ENCODE measurements around the gene CKAP2. TPM values are rescaled to one million over a fixed set of nuclear protein-coding genes. Genes with fewer than 3 reads are reported as not detected.
"Not testable (repeated sequence)": the region's sequence is repeated elsewhere in the genome, so short reads cannot be mapped to it uniquely, and the experiment has no call there.

The CKAP2 gene
- total and polyA plus RNA-seq, 2 of the 8 experiments (the other 6 are each of a cell fraction or from before 2014, with no cell fraction given), result 8.3 to 70.7 TPM

GRCh38 chr13:52511598-52511997, 56.3 kb downstream of the CKAP2 start:
- H4K5ac ChIP-seq (ENCODE audit: insufficient read length, low read depth, low read length); H2BK5ac ChIP-seq (ENCODE audit: low read depth, low read length); H3K4me2 ChIP-seq (ENCODE audit: insufficient read depth in 1 of 2, low read depth in 2 of 2, low read length in 2 of 2); H4K8ac ChIP-seq (ENCODE audit: extremely low read depth, insufficient read depth, low read length); H3K4ac ChIP-seq (replicated peaks; ENCODE audit: insufficient read length, low read depth, low read length); H3K79me2 ChIP-seq (ENCODE audit: control insufficient read depth in 1 of 2, insufficient read depth in 2 of 2, low read length in 2 of 2); H2BK120ac ChIP-seq (replicated peaks; ENCODE audit: low read depth, low read length); H2BK20ac ChIP-seq (ENCODE audit: low read length); H3K27me3 ChIP-seq (replicated peaks in 1 of 4; ENCODE audit: control insufficient read depth in 3 of 4, extremely low read depth in 1 of 4, insufficient read depth in 3 of 4, low read length in 3 of 4); POLR2A ChIA-PET (ENCODE audit: partially characterized antibody); H4K91ac ChIP-seq (replicated peaks; ENCODE audit: insufficient read length, low read length); H3K23ac ChIP-seq (ENCODE audit: insufficient read length); H3K9ac ChIP-seq (replicated peaks in 1 of 4; ENCODE audit: extremely low read depth in 1 of 4, low read depth in 3 of 4, low read length in 3 of 4); H3K79me1 ChIP-seq (ENCODE audit: low read depth, low read length); H3K56ac ChIP-seq (replicated peaks; ENCODE audit: insufficient read length, low read depth, low read length); H3K18ac ChIP-seq (ENCODE audit: extremely low read depth, low read length); H2BK12ac ChIP-seq (ENCODE audit: low read depth, low read length); H3K36me3 ChIP-seq (ENCODE audit: control insufficient read depth in 2 of 4, insufficient read depth in 4 of 4, low read length in 3 of 4); H3K27ac ChIP-seq (ENCODE audit: low read depth, low read length); H2BK15ac ChIP-seq (ENCODE audit: low read length); H3K14ac ChIP-seq (ENCODE audit: insufficient read length); H2AFZ ChIP-seq (ENCODE audit: low read length); H3K9me3 ChIP-seq (ENCODE audit: insufficient read depth in 2 of 2, low read depth in 1 of 2, low read length in 1 of 2); DNase-seq (ENCODE audit: low read depth in 1 of 2, low spot score in 2 of 2); H3K4me1 ChIP-seq (replicated peaks in 1 of 4; ENCODE audit: control insufficient read depth in 3 of 4, insufficient read depth in 4 of 4, low read length in 3 of 4); H4K20me1 ChIP-seq (replicated peaks in 1 of 2; ENCODE audit: control insufficient read depth in 1 of 2, insufficient read depth in 2 of 2, low read length in 2 of 2); FAIRE-seq; H2AK5ac ChIP-seq (ENCODE audit: low read depth, low read length); CTCF ChIA-PET (ENCODE audit: partially characterized antibody); H3K23me2 ChIP-seq (ENCODE audit: low read depth, low read length); H3K4me3 ChIP-seq (ENCODE audit: extremely low read depth in 1 of 4, insufficient read depth in 2 of 4, low read depth in 3 of 4, low read length in 4 of 4): not testable (repeated sequence)
- WGBS, 2 experiments (ENCODE audit: extremely low coverage in 1 of 2, insufficient coverage in 1 of 2, insufficient read length in 1 of 2, insufficient replicate concordance in 2 of 2, low coverage in 1 of 2, low lambda C conversion rate in 2 of 2, missing lambda C conversion rate in 1 of 2), result 95% methylated on average over 4 of the region's 4 CpGs; no CpG with 5 or more reads in 1 of the 2 experiments

- POLR2A ChIA-PET (ENCODE audit: partially characterized antibody); H4K20me1 ChIP-seq (replicated peaks in 1 of 2; ENCODE audit: control insufficient read depth in 1 of 2, insufficient read depth in 2 of 2, low read length in 2 of 2); FAIRE-seq; H2BK120ac ChIP-seq (replicated peaks; ENCODE audit: low read depth, low read length); H2BK20ac ChIP-seq (ENCODE audit: low read length); H3K23ac ChIP-seq (ENCODE audit: insufficient read length); H2BK12ac ChIP-seq (ENCODE audit: low read depth, low read length); H2BK15ac ChIP-seq (ENCODE audit: low read length); DNase-seq (ENCODE audit: low read depth in 1 of 2, low spot score in 2 of 2); H3K23me2 ChIP-seq (ENCODE audit: low read depth, low read length); H3K27ac ChIP-seq (ENCODE audit: low read depth, low read length); CTCF ChIA-PET (ENCODE audit: partially characterized antibody); H2BK5ac ChIP-seq (ENCODE audit: low read depth, low read length); H3K4me1 ChIP-seq (replicated peaks in 1 of 4; ENCODE audit: control insufficient read depth in 3 of 4, insufficient read depth in 4 of 4, low read length in 3 of 4); H3K4me2 ChIP-seq (ENCODE audit: insufficient read depth in 1 of 2, low read depth in 2 of 2, low read length in 2 of 2); H4K8ac ChIP-seq (ENCODE audit: extremely low read depth, insufficient read depth, low read length); H2AK5ac ChIP-seq (ENCODE audit: low read depth, low read length); H3K18ac ChIP-seq (ENCODE audit: extremely low read depth, low read length); H3K14ac ChIP-seq (ENCODE audit: insufficient read length); H2AFZ ChIP-seq (ENCODE audit: low read length); H3K79me2 ChIP-seq (ENCODE audit: control insufficient read depth in 1 of 2, insufficient read depth in 2 of 2, low read length in 2 of 2); H3K79me1 ChIP-seq (ENCODE audit: low read depth, low read length); H3K27me3 ChIP-seq (replicated peaks in 1 of 4; ENCODE audit: control insufficient read depth in 3 of 4, extremely low read depth in 1 of 4, insufficient read depth in 3 of 4, low read length in 3 of 4); H4K91ac ChIP-seq (replicated peaks; ENCODE audit: insufficient read length, low read length); H3K4me3 ChIP-seq (ENCODE audit: extremely low read depth in 1 of 4, insufficient read depth in 2 of 4, low read depth in 3 of 4, low read length in 4 of 4); H3K9ac ChIP-seq (replicated peaks in 1 of 4; ENCODE audit: extremely low read depth in 1 of 4, low read depth in 3 of 4, low read length in 3 of 4); H3K36me3 ChIP-seq (ENCODE audit: control insufficient read depth in 2 of 4, insufficient read depth in 4 of 4, low read length in 3 of 4); H3K9me3 ChIP-seq (ENCODE audit: insufficient read depth in 2 of 2, low read depth in 1 of 2, low read length in 1 of 2); H3K56ac ChIP-seq (replicated peaks; ENCODE audit: insufficient read length, low read depth, low read length); H4K5ac ChIP-seq (ENCODE audit: insufficient read length, low read depth, low read length); H3K4ac ChIP-seq (replicated peaks; ENCODE audit: insufficient read length, low read depth, low read length): not testable (repeated sequence)
- 87% methylated on average over 5 of the region's 6 CpGs; no CpG with 5 or more reads in 1 of the 2 experiments for WGBS, 2 experiments (ENCODE audit: extremely low coverage in 1 of 2, insufficient coverage in 1 of 2, insufficient read length in 1 of 2, insufficient replicate concordance in 2 of 2, low coverage in 1 of 2, low lambda C conversion rate in 2 of 2, missing lambda C conversion rate in 1 of 2)
Measured at GRCh38 chr13:52513957-52514596, 58.8 kb downstream of the CKAP2 start.

Data from H1 (cell line).